OCI-LY7 (cell line): ENCODE results near the gene PPID. TPM values are rescaled to one million over a fixed set of nuclear protein-coding genes. Genes with fewer than 3 reads are reported as not detected.

Source experiments
- BruUV-seq: library from RNA; stranded (reverse); fragments of 400-500 nt; replicated peaks from 2 replicates; lab custom pipeline; 2021; lab: Mats Ljungman, UMichigan
- CTCF ChIA-PET: fragments of 300-600 bp; sonication (Branson Sonifier 250); formaldehyde crosslinking; loops from one replicate; lab custom pipeline; 2022; ENCODE audit warnings: antibody characterized with exemption; ENCODE audit not compliant: unreplicated experiment; lab: Charles Lee
- POLR2A ChIA-PET: fragments of 300-600 bp; sonication (Branson Sonifier 250); formaldehyde crosslinking; loops from one replicate; lab custom pipeline; 2022; ENCODE audit warnings: antibody characterized with exemption; lab: Charles Lee
- DNase-seq: peaks from one replicate; pipeline ENCODE4 v3.0.0-alpha.2; 2015; ENCODE audit warnings: low spot score
- H2AFZ ChIP-seq: fragments of 200-600 bp; sonication (generic), shearing (Covaris generic); 2 replicates; pipeline ENCODE4 v1.6.1; 2014; ENCODE audit warnings: mild to moderate bottlenecking, antibody characterized with exemption, low read length, moderate library complexity
- H3K27ac ChIP-seq: fragments of 200-600 bp; sonication (generic); 2 replicates; pipeline ENCODE4 v1.5.1; 2014; ENCODE audit warnings: mixed run types, low read depth, mild to moderate bottlenecking, moderate library complexity, low read length, inconsistent platforms; ENCODE audit not compliant: poor library complexity, severe bottlenecking
- H3K36me3 ChIP-seq: fragments of 200-600 bp; sonication (generic); 2 replicates; pipeline ENCODE4 v1.6.1; 2014; ENCODE audit warnings: mild to moderate bottlenecking, antibody characterized with exemption, low read length, moderate library complexity, mixed read lengths; ENCODE audit not compliant: insufficient read depth
- H3K4me1 ChIP-seq: fragments of 200-600 bp; sonication (generic); 2 replicates; pipeline ENCODE4 v1.5.1; 2014; ENCODE audit warnings: mild to moderate bottlenecking, low read length; ENCODE audit not compliant: insufficient read depth, poor library complexity, severe bottlenecking
- H3K4me2 ChIP-seq: fragments of 200-600 bp; sonication (generic); 2 replicates; pipeline ENCODE4 v1.6.1; 2014; ENCODE audit warnings: mild to moderate bottlenecking, low read length
- H3K4me3 ChIP-seq: fragments of 200-600 bp; sonication (generic); 2 replicates; pipeline ENCODE4 v1.5.1; 2014; ENCODE audit warnings: mild to moderate bottlenecking, low read depth, low read length; ENCODE audit not compliant: poor library complexity, severe bottlenecking
- H3K79me2 ChIP-seq: fragments of 200-600 bp; sonication (generic); 2 replicates; pipeline ENCODE4 v1.6.1; 2016; ENCODE audit warnings: low read depth, mild to moderate bottlenecking, low read length, moderate library complexity, mixed read lengths; ENCODE audit not compliant: insufficient read depth
- H3K9me2 ChIP-seq: fragments of 200-600 bp; sonication (generic); 2 replicates; pipeline ENCODE4 v1.6.1; 2016; ENCODE audit warnings: mild to moderate bottlenecking, low read length, mixed read lengths; ENCODE audit not compliant: insufficient read depth
- H3K9me3 ChIP-seq: fragments of 200-600 bp; sonication (generic); 2 replicates; pipeline ENCODE4 v1.6.1; 2014; ENCODE audit warnings: mild to moderate bottlenecking, mixed run types, low read length, mixed read lengths
- H4K20me1 ChIP-seq: fragments of 200-600 bp; sonication (generic); 2 replicates; pipeline ENCODE4 v1.6.1; 2014; ENCODE audit warnings: mild to moderate bottlenecking, antibody characterized with exemption, low read length, moderate library complexity, mixed read lengths; ENCODE audit not compliant: insufficient read depth
- EZH2phosphoT487 ChIP-seq: fragments of 200-600 bp; sonication (generic); IDR thresholded peaks from 2 replicates; pipeline ENCODE4 v1.6.1; 2018; ENCODE audit warnings: low read depth, borderline replicate concordance, mild to moderate bottlenecking, mixed run types, antibody characterized with exemption, low read length, moderate library complexity, mixed read lengths
- intact Hi-C: fragments of 100-400 bp; cut with micrococcal nuclease; formaldehyde crosslinking; loops from one replicate; pipeline ENCODE4 v1.10.0; 2022; ENCODE audit not compliant: unreplicated experiment
- total RNA-seq, 2 experiments: library from RNA; depleted of rRNA in 1 of 2; stranded (reverse); fragments of >200 nt in 1 of 2; shearing (Covaris generic) in 1 of 2; gene quantifications; 2 replicates each; pipeline ENCODE4 v1.2.3, GENCODE V29; 2014 to 2022
- TF ChIP-seq, protein P1 (sequence below): fragments of 200-600 bp; sonication (generic); conservative IDR thresholded peaks from 2 replicates; pipeline ENCODE4 v1.5.1; 2014; ENCODE audit warnings: mild to moderate bottlenecking, antibody characterized with exemption, low read length, moderate library complexity, mixed read lengths

Gene PPID
- total RNA-seq, 2 experiments from 2014 or later = 21.2 to 27.3 TPM

DNA sequence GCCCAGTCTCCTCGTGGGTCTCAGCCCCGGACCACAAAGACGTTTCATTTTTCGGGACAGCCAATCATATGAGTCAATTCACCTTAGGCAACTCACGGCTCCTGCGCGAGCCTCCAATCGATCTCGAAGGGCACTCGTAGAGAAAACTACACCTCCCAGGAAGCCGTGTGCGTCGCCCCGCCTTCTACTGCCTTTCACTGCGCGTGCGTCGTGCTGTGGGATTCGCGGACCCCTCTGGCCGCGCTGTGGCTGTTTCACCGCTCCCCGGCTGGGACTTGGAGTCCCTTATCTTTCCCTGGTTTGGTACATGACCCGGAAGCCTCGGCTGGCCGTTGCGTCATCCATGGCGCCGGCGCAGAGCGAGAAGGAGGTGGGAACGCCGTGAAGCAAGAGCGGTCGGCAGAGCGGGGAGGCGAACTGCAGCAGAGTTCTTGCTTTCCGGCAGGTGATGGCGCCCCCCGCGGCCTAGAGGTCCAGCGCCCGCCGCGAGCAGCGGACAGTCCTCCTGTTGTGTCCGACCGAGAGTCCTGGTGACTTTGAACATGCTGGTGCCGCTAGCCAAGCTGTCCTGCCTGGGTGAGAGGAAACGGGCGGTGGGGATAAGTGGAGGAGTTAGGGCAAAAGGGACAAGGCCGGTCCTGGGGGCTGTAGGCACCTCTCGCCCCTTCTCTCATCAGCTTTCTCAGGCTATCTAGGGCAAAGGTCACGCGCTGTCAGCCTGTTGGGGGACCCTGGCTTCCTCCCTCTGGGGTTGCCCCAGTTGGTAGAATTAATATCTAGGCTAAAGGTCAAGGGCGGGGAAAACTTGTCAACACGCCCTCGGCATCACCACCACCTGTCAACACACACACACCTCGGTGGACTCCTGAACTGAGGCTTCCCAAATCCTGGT is 51.0 kb downstream of the PPID start, which contains the start of gene ETFDH:
Gene ETFDH, plus strand, starts transcription at position 382 of the 892 bp plus-strand sequence. Its CDS starts 161 bp downstream, at position 543.
- no peak for TF ChIP-seq EZH2phosphoT487
- TF ChIP-seq, protein P1, sequence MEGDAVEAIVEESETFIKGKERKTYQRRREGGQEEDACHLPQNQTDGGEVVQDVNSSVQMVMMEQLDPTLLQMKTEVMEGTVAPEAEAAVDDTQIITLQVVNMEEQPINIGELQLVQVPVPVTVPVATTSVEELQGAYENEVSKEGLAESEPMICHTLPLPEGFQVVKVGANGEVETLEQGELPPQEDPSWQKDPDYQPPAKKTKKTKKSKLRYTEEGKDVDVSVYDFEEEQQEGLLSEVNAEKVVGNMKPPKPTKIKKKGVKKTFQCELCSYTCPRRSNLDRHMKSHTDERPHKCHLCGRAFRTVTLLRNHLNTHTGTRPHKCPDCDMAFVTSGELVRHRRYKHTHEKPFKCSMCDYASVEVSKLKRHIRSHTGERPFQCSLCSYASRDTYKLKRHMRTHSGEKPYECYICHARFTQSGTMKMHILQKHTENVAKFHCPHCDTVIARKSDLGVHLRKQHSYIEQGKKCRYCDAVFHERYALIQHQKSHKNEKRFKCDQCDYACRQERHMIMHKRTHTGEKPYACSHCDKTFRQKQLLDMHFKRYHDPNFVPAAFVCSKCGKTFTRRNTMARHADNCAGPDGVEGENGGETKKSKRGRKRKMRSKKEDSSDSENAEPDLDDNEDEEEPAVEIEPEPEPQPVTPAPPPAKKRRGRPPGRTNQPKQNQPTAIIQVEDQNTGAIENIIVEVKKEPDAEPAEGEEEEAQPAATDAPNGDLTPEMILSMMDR = peak; percentile 82
- BruUV-seq = TSS peak; percentile 76

DNA sequence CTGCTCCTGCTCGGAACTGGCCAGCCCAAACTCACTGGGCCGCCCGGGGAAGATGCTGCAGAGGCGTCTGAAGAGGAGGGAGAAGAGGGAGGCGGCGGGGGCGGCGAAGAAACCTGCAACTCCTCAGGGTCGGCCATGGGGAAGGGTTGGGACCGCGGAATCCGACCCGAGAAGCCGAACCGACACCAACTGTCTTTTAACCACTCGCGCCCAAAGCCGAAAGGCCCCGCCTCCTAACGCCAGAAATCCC is 51.6 kb downstream of the PPID start, which contains the start of gene C4orf46:
Gene C4orf46, minus strand, starts transcription at position 223 of the 250 bp plus-strand sequence. Its CDS starts 86 bp downstream, at position 137.
- Histone ChIP-seq H3K4me2 (peak within 1 kb of the TSS; percentile 96), H3K4me1 (peaks cover 7% of the 10 kb centered on the region), H3K4me3 (peak within 1 kb of the TSS; percentile 81), H3K9me3 (no peaks in the 10 kb centered on the region), H2AFZ (peak within 1 kb of the TSS; percentile 95), H3K27ac (peak within 1 kb of the TSS; percentile 78), H3K36me3 (peaks cover 26% of the 10 kb centered on the region; the same call in 1 of the 2 replicates), H3K79me2 (peaks cover 63% of the 10 kb centered on the region), H4K20me1 (peaks cover 20% of the 10 kb centered on the region), H3K9me2 (no peaks in the 10 kb centered on the region)
- TF ChIP-seq, protein P1 = no peak
- no peak for TF ChIP-seq EZH2phosphoT487
- CTCF ChIA-PET = no interaction called here
- no peak for DNase-seq
- no TSS peak for BruUV-seq
- intact Hi-C loops = loop anchor here (5.0 kb wide), 2 partner anchors 431 to 506 kb away; partner anchors contain the start of gene RAPGEF2
- POLR2A ChIA-PET = interaction anchor here (0.6 kb wide), 1 partner anchor 13 kb away, joined by 4 read pairs; no protein-coding TSS in a partner anchor

More for the DNA sequence above, 51.0 kb downstream of the PPID start, which contains the start of gene ETFDH:
- peak within 1 kb of the TSS; percentile 78 for H3K27ac ChIP-seq
- ChIA-PET CTCF (no interaction called here), POLR2A (no interaction called here)
- DNase-seq = peak; percentile 98
- H2AFZ ChIP-seq = peak within 1 kb of the TSS; percentile 95
- peaks cover 21% of the 10 kb centered on the region; the same call in 1 of the 2 replicates for H3K36me3 ChIP-seq
- H3K4me3 ChIP-seq = peak within 1 kb of the TSS; percentile 81
- peak within 1 kb of the TSS; percentile 96 for H3K4me2 ChIP-seq
- peaks cover 16% of the 10 kb centered on the region for H4K20me1 ChIP-seq
- peaks cover 58% of the 10 kb centered on the region for H3K79me2 ChIP-seq
- intact Hi-C loops = loop anchor here (2.0 to 5.0 kb wide), 3 partner anchors 51 to 505 kb away; partner anchors contain the start of genes PPID and RAPGEF2
- peaks cover 7% of the 10 kb centered on the region for H3K4me1 ChIP-seq
- no peaks in the 10 kb centered on the region for H3K9me2 ChIP-seq
- H3K9me3 ChIP-seq = no peaks in the 10 kb centered on the region
